ENCODE results near the gene RAD51C.
"Not testable (repeated sequence)": the region's sequence is repeated elsewhere in the genome, so short reads cannot be mapped to it uniquely, and the experiment has no call there.

RAD51C gene

DNA sequence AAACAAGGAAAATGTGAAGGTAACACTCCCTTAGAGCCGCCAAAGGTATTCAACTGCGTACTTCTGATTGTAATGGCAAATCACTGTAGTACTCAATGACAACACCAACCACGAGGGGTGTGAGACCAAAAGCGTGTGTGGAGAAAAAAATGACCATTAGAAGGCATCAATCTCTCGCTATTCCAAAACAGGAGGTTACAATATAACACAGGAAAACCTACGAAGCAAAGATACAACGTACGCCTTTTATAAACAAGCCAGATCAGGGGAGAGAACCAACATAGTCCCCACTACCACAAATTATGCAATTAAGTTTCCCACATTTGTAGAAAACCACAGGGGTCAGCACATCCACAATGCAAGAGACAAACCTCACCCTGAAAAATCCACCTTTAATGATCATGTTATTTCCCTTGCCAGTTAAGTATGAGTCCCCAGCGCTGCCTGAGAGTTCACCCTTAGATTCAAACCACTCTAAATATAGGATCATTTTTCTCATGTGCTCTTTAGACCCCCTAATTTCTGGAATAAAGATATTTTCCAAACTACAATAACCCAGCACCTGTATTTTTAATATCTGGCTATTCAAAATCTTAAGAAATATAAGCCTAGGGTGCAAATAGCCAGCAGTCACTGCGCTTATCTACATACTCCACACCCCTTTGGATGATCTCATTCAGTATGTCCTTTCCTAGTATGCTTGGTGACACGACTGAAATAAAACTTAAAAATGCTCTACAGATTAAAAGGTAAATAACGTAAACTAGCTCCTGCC is 13.0 kb upstream of the RAD51C start:
- CTCF ChIA-PET, result no interaction called here
- no peak for DNase-seq (ENCODE audit: low read depth, low spot score)
- TF ChIP-seq, protein P1, sequence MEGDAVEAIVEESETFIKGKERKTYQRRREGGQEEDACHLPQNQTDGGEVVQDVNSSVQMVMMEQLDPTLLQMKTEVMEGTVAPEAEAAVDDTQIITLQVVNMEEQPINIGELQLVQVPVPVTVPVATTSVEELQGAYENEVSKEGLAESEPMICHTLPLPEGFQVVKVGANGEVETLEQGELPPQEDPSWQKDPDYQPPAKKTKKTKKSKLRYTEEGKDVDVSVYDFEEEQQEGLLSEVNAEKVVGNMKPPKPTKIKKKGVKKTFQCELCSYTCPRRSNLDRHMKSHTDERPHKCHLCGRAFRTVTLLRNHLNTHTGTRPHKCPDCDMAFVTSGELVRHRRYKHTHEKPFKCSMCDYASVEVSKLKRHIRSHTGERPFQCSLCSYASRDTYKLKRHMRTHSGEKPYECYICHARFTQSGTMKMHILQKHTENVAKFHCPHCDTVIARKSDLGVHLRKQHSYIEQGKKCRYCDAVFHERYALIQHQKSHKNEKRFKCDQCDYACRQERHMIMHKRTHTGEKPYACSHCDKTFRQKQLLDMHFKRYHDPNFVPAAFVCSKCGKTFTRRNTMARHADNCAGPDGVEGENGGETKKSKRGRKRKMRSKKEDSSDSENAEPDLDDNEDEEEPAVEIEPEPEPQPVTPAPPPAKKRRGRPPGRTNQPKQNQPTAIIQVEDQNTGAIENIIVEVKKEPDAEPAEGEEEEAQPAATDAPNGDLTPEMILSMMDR (IDR thresholded peaks at IDR 0.05; ENCODE audit: insufficient read depth, low read length, missing control alignments), result no peak
- no peak overlapping the region for H3K4me3 ChIP-seq (ENCODE audit: low read depth, low read length)
- POLR2A ChIA-PET, result no interaction called here

DNA sequence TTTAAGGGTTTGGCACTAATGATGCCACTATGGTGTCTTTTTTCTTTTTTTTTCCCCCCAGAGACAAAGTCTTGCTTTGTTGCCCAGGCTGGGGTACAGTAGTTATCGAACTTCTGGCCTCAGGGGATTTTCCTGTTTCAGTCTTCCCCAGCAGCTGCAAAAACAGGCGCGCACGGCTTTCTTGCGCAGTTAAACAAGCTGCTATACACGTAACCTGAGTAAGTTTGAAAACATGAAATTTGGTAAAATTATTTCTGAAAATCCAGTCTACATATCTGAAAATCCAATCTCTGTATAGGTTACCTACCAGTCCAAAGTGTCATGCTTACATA is 12.4 kb upstream of the RAD51C start:
- no peak overlapping the region for H3K4me3 ChIP-seq (ENCODE audit: low read depth, low read length)
- ChIA-PET CTCF (no interaction called here), POLR2A (no interaction called here)
- TF ChIP-seq, protein P1 (IDR thresholded peaks at IDR 0.05; ENCODE audit: insufficient read depth, low read length, missing control alignments), result no peak
- DNase-seq (ENCODE audit: low read depth, low spot score), result no peak

DNA sequence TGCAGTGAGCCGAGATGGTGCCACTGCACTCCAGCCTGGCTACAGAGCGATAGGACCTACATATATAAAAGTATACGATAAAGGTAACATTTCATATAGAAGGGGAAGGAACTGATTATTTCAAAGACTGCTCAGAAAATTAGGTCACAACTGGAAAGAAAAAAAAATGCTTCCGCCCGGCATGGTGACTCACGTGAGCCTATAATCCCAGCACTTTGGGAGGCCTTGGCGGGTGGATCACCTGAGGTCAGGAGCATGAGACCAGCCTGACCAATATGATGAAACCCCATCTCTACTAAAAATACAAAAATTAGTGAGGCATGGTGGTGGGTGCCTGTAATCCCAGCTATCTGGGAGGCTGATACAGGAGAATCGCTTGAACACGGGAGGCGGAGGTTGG is 8.4 kb upstream of the RAD51C start:
- ChIA-PET CTCF (interaction anchor here (0.8 to 1.3 kb wide), 2 partner anchors 96 to 321 kb away, joined by 3 read pairs; no protein-coding TSS in a partner anchor), POLR2A (no interaction called here)
- DNase-seq (ENCODE audit: low read depth, low spot score), result no peak
- no peak overlapping the region for H3K4me3 ChIP-seq (ENCODE audit: low read depth, low read length)
- TF ChIP-seq, protein P1 (IDR thresholded peaks at IDR 0.05; ENCODE audit: insufficient read depth, low read length, missing control alignments), result no peak

DNA sequence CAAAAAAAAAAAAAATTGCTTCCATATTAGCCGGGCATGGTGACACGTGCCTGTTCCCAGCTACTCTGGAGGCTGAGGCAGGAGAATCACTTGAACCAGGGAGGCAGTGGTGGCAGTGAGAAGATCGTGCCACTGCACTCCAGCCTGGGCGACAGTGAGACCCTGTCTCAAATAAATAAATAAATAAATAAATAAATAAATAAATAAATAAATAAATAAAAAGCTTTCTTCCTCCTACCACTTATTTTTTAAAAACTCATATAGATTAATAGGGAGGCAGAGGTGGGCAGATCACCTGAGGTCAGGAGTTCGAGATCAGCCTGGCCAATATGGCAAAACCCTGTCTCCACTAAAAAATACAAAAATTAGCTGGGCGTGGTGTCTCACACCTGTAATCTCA is 7.9 kb upstream of the RAD51C start:
- CTCF ChIA-PET, result interaction anchor here (0.8 to 1.3 kb wide), 2 partner anchors 96 to 320 kb away, joined by 3 read pairs; no protein-coding TSS in a partner anchor
- POLR2A ChIA-PET, result interaction anchor here (0.7 kb wide), 1 partner anchor 8 kb away, joined by 3 read pairs; the partner anchor contains the start of gene RAD51C
- DNase-seq (ENCODE audit: low read depth, low spot score); H3K4me3 ChIP-seq (ENCODE audit: low read depth, low read length): not testable (repeated sequence)

DNA sequence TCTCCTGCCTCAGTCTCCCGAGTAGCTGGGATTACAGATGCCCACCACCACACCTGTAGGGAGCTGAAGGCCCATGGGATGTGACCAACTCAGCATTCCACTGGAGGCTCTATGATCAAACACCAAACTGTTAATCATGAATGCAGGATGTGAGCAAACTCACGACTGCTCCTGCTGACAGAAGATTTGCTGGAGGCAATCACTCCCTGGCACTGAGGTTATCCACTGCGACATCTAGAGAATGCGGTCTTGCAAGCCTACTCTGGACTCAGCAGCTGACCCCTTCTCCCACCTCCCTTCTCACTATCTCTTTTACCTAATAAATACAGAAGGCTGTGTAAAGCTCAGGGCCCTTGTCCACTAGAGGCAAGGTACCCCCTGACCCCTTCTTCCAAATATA is 5.4 kb upstream of the RAD51C start:
- POLR2A ChIA-PET, result no interaction called here
- no peak for DNase-seq (ENCODE audit: low read depth, low spot score)
- H3K4me3 ChIP-seq (ENCODE audit: low read depth, low read length), result no peak overlapping the region
- TF ChIP-seq, protein P1 (IDR thresholded peaks at IDR 0.05; ENCODE audit: insufficient read depth, low read length, missing control alignments), result no peak
- CTCF ChIA-PET, result no interaction called here

DNA sequence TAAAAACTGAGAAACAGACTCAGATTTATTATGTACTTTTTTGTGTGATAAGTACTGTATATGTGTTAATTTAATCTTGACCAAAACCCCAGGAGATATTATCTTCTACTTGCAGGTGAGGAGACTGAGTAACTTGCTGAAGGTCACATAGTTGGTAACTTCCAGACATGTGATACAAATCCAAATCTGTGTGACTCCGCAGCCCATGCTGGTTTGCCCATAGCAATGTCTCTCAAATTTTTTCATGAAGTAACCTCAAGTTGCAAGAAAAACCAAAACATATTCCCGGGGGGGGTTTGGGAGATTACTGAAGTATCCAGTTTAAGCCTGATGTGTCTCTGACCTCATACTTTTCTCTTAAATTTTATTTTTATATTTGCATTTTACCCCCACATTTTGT is 3.9 kb upstream of the RAD51C start:
- CTCF ChIA-PET, result no interaction called here
- TF ChIP-seq, protein P1 (IDR thresholded peaks at IDR 0.05; ENCODE audit: insufficient read depth, low read length, missing control alignments), result no peak
- no peak for DNase-seq (ENCODE audit: low read depth, low spot score)
- POLR2A ChIA-PET, result interaction anchor here (1.1 kb wide), 1 partner anchor 56 kb away, joined by 3 read pairs; no protein-coding TSS in a partner anchor
- no peak overlapping the region for H3K4me3 ChIP-seq (ENCODE audit: low read depth, low read length)

DNA sequence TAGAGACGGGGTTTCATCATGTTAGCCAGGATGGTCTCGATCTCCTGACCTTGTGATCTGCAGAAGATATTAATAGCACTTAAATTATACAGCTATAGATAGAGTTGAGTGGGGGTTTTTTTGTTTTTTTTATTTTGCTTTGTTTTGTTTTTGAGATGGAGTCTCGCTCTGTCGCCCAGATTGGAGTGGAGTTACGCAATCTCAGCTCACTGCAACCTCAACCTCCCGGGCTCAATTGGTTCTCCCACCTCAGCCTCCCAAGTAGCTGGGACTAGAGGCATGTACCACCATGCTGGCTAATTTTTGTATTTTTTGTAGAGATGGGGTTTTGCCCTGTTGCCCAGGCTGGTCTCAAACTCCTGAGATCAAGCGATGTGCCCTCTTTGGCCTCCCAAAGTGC is 2.4 kb upstream of the RAD51C start:
- DNase-seq (ENCODE audit: low read depth, low spot score); POLR2A ChIA-PET; H3K4me3 ChIP-seq (ENCODE audit: low read depth, low read length): not testable (repeated sequence)
- CTCF ChIA-PET, result interaction anchor here (0.6 to 0.8 kb wide), 2 partner anchors 114 to 350 kb away, joined by 3 read pairs; no protein-coding TSS in a partner anchor

Data from AG04449 (cell line).